ENCODE measurements around the gene PAXIP1.

DNA sequence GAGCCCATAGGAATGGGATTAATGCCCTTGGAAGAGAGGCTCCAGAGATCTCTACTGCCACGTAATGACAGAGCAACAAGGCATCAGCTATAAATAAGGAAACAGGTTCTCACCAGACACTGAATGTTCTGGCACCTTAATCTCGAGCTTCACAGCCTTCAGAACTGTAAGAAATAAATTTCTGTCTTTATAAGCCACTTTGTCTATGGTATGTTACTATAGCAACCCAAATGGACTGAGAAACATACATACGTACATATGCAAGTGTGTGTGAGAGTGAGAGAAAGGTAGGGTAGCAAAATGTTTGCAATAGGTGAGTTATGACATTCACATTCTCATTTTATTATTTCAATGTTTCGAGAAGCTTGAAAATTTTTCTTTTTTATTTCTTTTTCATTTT lies 45.1 kb upstream of the PAXIP1 start:
- TF ChIP-seq, protein P1, sequence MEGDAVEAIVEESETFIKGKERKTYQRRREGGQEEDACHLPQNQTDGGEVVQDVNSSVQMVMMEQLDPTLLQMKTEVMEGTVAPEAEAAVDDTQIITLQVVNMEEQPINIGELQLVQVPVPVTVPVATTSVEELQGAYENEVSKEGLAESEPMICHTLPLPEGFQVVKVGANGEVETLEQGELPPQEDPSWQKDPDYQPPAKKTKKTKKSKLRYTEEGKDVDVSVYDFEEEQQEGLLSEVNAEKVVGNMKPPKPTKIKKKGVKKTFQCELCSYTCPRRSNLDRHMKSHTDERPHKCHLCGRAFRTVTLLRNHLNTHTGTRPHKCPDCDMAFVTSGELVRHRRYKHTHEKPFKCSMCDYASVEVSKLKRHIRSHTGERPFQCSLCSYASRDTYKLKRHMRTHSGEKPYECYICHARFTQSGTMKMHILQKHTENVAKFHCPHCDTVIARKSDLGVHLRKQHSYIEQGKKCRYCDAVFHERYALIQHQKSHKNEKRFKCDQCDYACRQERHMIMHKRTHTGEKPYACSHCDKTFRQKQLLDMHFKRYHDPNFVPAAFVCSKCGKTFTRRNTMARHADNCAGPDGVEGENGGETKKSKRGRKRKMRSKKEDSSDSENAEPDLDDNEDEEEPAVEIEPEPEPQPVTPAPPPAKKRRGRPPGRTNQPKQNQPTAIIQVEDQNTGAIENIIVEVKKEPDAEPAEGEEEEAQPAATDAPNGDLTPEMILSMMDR (conservative IDR thresholded peaks at IDR 0.05 in 1 of 2, IDR thresholded peaks at IDR 0.05 in 1 of 2; ENCODE audit: low read depth in 1 of 2, low read length in 2 of 2): no peak
- TF ChIP-seq EZH2 (IDR thresholded peaks at IDR 0.05; ENCODE audit: low read length, missing control alignments): no peak
